GM12891 (cell line): ENCODE measurements around the gene GCGR.

Experiments used
- DNase-seq: peaks from one replicate; pipeline ENCODE4 v3.0.0; 2011; ENCODE audit warnings: low spot score; ENCODE audit not compliant: insufficient read length
- FAIRE-seq: peaks from 2 replicates; lab custom pipeline; 2011; peaks lifted over from hg19 to GRCh38; lab: Jason Lieb, UNC
- PAX5 ChIP-seq: IDR thresholded peaks from 2 replicates; pipeline ENCODE4 v1.6.1; 2011; ENCODE audit warnings: low read length, moderate library complexity, mild to moderate bottlenecking; ENCODE audit not compliant: insufficient read depth, severe bottlenecking
- POLR2A ChIP-seq: IDR thresholded peaks from 2 replicates; pipeline ENCODE4 v1.6.1; 2011; ENCODE audit warnings: low read depth, low read length, control low read depth
- POLR2AphosphoS5 ChIP-seq: IDR thresholded peaks from 2 replicates; pipeline ENCODE4 v1.6.1; 2011; ENCODE audit warnings: low read depth, low read length, control low read depth
- POU2F2 ChIP-seq: IDR thresholded peaks from 2 replicates; pipeline ENCODE4 v1.6.1; 2011; ENCODE audit warnings: low read depth, mild to moderate bottlenecking, control low read depth, low read length, moderate library complexity
- SPI1 ChIP-seq: IDR thresholded peaks from 2 replicates; pipeline ENCODE4 v1.6.1; 2011; ENCODE audit warnings: low read depth, low read length, control low read depth
- TAF1 ChIP-seq: IDR thresholded peaks from 2 replicates; pipeline ENCODE4 v1.6.1; 2011; ENCODE audit warnings: low read depth, low read length, control low read depth

Gene GCGR

DNA sequence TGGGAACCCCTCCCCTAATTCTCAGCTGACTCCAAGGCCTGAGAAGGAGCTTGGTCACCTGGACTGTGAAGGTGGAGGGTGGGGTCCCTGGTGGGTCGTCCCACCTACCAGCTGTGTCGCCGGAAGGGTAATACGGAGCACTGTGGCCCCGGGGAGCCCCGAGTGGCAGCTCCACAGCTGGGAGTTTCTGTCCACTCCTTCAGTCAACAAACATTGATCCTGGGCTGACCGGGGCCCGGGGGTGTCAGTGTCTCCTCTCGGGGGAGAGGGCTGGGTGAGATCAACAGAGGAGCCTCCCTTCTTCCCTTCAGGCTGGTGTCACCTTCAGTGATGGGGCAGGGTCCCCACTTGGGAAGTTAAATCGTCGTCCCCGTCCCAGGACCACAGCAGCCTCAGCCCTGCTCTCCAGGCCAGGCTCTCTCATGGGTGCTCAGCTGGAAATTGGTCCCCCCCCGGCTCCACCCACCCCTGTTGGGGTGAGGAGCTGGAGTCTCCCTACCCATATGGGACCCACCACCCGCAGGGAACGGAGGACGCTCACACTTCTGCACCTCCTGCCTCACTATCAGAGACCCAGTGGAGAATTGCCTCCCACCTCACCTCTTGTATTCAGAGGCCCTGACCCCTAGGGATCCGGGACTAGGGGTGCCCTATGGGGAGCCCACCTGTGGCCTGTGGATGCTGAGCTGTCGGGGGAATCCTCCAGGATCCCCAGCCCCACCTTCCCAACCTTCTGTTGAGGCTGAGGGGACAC, 1.9 kb downstream of the GCGR start:
- FAIRE-seq (no peak), DNase-seq (no peak)
- TF ChIP-seq POU2F2 = no peak
- no peak for TF ChIP-seq SPI1
- TF ChIP-seq POLR2AphosphoS5 = no peak
- no peak for TF ChIP-seq POLR2A
- TF ChIP-seq TAF1 = no peak
- no peak for TF ChIP-seq PAX5

DNA sequence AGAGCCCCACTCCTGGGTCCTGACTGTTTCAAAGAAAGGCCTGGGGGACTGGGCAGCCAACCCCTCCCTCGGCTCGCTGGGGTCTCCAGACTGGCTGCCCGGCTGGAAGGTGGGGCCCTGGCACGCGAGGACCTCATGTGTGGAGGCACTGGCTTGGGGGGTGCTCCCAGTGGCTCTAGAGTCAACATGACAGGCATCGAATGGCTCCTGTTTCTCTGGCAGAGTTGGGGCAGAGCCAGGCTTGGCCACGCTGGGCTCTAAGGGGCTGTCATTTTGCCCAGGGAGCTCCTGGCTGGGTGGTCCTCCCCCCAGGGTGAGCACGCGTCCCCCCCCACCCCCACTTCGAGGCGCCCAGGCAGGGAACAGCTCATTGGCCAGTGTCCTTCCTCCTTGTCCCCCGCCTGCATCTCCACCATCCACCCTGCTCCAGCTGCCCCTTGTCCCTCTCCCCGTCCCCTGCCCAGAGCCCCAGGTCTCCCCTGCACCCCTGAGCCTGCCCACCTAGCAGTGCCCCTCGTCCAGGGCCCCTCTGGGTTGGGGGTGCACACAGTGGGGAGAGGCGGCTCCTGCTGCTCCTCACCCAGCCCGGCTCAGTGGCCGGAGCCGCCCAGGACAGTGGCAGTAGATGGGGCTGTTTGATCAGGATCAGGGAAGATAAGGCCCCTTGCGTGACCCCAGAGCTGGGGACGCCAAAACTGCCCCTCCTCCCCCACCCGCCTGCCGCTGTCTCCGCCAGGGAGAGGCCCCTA, 2.7 kb downstream of the GCGR start:
- FAIRE-seq (no peak), DNase-seq (no peak)
- TF ChIP-seq POLR2A (no peak), POU2F2 (no peak)

DNA sequence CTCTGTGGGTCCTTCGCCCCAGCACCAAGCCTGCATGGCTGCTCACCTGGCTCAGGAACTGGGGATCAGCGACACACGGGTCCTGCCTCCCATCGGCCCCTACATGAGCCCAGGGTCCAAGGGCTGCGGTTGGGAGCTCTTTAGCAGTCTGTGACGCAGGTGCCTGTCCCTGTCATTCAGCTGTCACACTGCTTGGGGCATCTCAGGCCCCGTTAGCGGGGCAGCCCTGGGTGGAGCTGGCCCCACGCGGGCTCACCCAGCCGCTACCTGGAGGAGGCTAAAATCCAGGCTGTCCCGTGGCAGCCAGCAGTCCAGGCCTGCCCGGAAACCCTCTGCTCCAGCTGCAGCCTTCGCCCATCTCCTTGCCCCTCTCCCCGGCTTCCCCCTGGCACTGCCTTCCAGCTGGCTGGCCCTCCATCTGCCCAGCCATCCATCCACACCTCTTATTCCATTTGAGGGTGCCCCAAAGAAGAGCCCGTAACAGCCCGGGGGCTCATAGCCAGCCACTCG, 3.3 kb downstream of the GCGR start:
- DNase-seq = no peak
- TF ChIP-seq POU2F2 (no peak), TAF1 (no peak), POLR2A (no peak), PAX5 (no peak), POLR2AphosphoS5 (no peak), SPI1 (no peak)
- no peak for FAIRE-seq

DNA sequence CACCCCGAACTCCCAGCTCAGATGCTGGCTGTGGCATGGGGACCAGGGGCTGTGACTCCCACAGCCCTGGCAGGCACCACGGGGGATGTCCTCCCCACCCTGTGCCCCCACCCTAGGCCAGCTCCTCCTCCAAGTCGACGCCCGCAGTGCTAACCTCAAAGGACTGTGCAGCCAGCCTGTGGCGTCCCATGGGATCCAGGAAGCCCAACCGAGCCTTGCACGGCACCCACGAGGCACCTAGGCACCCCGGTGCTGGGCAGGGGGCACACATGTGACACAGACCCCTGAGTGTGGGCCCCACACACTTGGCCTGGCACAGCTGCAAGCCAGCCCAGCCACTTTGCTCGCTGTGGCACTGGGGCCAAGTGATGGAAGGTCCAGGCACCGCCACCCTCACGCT, 3.9 kb downstream of the GCGR start:
- DNase-seq (no peak), FAIRE-seq (no peak)
- TF ChIP-seq SPI1 = no peak
- no peak for TF ChIP-seq PAX5
- TF ChIP-seq POLR2A = no peak
- TF ChIP-seq POLR2AphosphoS5 = no peak
- TF ChIP-seq TAF1 = no peak
- no peak for TF ChIP-seq POU2F2

DNA sequence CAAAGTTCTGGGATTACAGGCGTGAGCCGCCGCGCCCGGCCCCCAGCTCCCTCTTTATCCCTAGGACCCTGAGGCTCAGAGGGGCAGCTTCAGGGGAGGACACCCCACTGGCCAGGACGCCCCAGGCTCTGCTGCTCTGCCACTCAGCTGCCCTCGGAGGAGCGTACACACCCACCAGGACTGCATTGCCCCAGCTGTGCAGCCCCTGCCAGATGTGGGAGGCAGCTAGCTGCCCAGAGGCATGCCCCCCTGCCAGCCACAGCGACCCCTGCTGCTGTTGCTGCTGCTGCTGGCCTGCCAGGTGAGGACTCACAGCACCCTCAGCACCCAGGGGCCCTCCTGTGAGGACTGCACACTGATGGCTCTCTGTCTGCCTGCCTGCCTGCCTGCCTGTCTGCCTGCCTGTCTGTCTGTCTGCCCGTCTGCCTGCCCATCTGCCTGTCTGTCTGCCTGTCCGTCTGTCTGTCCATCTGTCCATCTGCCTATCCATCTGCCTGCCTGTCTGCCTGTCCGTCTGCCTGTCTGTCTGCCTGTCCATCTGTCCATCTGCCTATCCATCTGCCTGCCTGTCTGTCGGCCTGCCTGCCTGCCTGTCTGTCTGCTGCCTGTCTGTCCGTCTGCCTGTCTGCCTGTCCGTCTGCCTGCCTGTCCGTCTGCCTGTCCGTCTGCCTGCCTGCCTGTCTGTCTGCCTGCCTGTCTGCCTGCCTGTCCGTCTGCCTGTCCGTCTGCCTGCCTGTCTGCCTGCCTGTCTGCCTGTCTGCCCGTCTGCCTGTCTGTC, 5.0 kb downstream of the GCGR start:
- FAIRE-seq = no peak
- no peak for TF ChIP-seq POU2F2
- no peak for TF ChIP-seq POLR2A
- TF ChIP-seq TAF1 = no peak
- no peak for TF ChIP-seq PAX5

DNA sequence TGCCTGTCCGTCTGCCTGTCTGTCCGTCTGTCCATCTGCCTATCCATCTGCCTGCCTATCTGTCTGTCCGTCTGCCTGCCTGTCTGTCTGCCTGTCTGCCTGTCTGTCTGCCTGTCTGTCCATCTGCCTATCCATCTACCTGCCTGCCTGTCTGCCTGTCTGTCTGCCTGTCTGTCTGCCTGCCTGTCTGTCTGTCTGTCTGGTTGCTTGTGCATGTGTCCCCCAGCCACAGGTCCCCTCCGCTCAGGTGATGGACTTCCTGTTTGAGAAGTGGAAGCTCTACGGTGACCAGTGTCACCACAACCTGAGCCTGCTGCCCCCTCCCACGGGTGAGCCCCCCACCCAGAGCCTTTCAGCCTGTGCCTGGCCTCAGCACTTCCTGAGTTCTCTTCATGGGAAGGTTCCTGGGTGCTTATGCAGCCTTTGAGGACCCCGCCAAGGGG, 5.6 kb downstream of the GCGR start:
- no peak for TF ChIP-seq PAX5
- no peak for TF ChIP-seq POLR2AphosphoS5
- no peak for TF ChIP-seq SPI1
- TF ChIP-seq POU2F2 = no peak
- no peak for TF ChIP-seq TAF1
- FAIRE-seq (no peak), DNase-seq (no peak)

More for the DNA sequence above, 5.0 kb downstream of the GCGR start:
- DNase-seq = no peak

DNA sequence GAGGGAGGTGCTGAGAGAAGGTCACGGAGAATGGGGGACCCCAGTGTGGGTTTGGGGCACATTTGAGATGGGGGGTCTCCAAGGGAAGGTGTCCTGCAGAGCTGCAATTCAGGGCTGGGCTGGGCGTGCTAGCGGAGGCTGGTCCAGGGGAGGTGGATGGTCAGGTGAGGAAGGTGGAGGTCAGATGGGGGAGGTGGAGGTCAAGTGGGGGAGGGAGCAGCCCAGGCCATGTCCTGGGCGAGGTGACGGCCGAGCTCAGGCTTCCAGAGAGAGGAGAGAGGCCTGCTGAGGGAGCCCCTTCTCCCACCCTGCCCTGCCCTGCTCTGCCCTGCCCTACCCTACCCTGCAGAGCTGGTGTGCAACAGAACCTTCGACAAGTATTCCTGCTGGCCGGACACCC, 6.5 kb downstream of the GCGR start:
- FAIRE-seq = no peak
- no peak for TF ChIP-seq POLR2AphosphoS5
- DNase-seq = no peak

DNA sequence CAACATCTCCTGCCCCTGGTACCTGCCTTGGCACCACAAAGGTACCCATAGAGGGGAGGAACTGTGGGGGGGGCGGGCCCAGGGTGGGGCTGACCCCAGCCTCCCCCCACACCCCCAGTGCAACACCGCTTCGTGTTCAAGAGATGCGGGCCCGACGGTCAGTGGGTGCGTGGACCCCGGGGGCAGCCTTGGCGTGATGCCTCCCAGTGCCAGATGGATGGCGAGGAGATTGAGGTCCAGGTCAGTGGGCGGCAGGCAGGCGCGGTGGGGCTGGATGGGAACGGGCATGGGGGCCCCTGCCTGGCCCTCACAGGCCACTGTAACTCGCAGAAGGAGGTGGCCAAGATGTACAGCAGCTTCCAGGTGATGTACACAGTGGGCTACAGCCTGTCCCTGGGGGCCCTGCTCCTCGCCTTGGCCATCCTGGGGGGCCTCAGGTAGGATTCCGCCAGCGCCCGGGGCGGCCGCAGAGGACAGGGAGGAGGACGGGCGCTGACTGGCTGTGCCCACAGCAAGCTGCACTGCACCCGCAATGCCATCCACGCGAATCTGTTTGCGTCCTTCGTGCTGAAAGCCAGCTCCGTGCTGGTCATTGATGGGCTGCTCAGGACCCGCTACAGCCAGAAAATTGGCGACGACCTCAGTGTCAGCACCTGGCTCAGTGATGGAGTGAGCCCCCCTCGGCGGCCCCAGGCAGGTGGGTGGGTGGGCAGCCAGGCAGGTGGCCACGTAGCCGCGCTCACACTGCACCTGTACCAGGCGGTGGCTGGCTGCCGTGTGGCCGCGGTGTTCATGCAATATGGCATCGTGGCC, 7.1 kb downstream of the GCGR start:
- no peak for FAIRE-seq
- TF ChIP-seq PAX5 (no peak), POLR2A (no peak), TAF1 (no peak)
- DNase-seq = no peak

DNA sequence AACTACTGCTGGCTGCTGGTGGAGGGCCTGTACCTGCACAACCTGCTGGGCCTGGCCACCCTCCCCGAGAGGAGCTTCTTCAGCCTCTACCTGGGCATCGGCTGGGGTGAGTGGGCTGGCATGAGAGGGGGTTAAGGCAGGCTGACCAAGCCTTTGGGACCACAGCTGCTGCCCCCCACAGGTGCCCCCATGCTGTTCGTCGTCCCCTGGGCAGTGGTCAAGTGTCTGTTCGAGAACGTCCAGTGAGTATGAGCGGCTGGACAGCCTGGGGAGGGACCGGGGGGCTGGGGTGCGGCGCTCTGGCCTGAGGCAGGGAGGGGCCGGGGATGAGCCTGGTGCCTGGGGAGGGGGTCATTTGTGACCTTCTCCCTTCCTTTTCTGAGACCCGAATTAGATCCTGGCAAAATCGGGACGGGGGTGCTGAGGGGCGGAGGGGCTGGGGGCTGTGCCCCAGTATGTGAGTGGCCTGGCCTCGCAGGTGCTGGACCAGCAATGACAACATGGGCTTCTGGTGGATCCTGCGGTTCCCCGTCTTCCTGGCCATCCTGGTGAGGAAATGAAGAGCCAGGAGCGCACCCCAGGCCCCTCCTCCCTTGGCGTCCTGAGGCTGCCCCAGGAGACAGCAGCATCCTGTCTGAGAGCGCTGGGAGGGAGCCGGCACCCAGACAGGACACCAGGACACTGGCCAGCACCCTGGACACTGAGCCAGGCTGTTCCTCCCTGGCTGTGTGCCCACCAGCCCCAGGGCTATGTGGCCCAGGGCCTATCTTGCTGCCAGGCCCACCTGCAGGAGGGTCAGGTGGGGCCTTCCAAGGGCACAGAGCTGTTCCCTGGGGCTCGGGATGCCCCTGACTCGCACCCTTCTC, 8.0 kb downstream of the GCGR start:
- DNase-seq = no peak

More for the DNA sequence above, 8.0 kb downstream of the GCGR start:
- TF ChIP-seq PAX5 (no peak), POU2F2 (no peak), SPI1 (no peak), TAF1 (no peak), POLR2A (no peak), POLR2AphosphoS5 (no peak)
- FAIRE-seq = no peak
